Measurements from ENCODE around the gene CD6. TPM values are rescaled to one million over a fixed set of nuclear protein-coding genes. Genes with fewer than 3 reads are reported as not detected.

The CD6 gene
- total and polyA plus RNA-seq, 2 donors (not counting 3 experiments of a cell fraction or from before 2014, with no cell fraction given), result not detected

DNA sequence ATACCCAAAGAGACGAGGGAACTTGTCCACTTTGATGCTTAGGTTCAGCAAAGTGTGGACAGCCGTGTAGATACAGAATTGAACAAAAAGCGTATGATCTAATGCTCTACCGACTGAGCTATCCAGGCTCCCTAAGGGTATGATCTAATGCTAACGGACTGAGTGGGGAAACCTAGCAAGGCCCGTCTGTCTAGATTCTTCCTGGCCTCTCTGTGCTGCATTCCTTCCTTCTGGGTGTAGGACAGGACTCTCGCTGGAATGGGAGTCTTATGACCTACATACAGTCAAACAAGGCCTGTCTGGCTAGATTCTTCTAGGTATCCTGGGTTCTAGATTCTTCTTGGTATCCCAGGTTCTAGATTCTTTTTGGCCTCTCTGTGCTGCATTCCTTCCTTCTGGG is 11.1 kb upstream of the CD6 start:
- no peak overlapping the region for H2AFZ ChIP-seq (ENCODE audit: low read depth, low read length)
- no peaks in the 10 kb centered on the region for H3K9me3 ChIP-seq (replicated peaks; ENCODE audit: control insufficient read depth, insufficient read depth, low read length)
- intact Hi-C loops (cut with micrococcal nuclease) (loop anchor here (5.0 kb wide), 1 partner anchor 217 kb away; no protein-coding TSS in a partner anchor), dilution Hi-C loops (cut with MboI; ENCODE audit: extremely low pct_ligation_motif_present, low sequenced_read_pairs) (no loop called here)
- H3K27ac ChIP-seq (ENCODE audit: insufficient read depth, low read depth, low read length), result no peak overlapping the region
- H4K20me1 ChIP-seq (replicated peaks; ENCODE audit: control insufficient read depth, extremely low read depth, insufficient read depth, low read length), result no peaks in the 10 kb centered on the region
- H3K4me1 ChIP-seq (ENCODE audit: control insufficient read depth, extremely low read depth, insufficient read depth, low read length), result no peaks in the 10 kb centered on the region
- no peaks in the 10 kb centered on the region for H3K9me1 ChIP-seq (replicated peaks; ENCODE audit: control insufficient read depth, extremely low read depth, insufficient read depth, low read length)
- TF ChIP-seq, protein P1, sequence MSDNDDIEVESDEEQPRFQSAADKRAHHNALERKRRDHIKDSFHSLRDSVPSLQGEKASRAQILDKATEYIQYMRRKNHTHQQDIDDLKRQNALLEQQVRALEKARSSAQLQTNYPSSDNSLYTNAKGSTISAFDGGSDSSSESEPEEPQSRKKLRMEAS (IDR thresholded peaks at IDR 0.05; ENCODE audit: insufficient read depth, insufficient read length), result no peak
- TF ChIP-seq POLR2A (IDR thresholded peaks at IDR 0.05; ENCODE audit: low read depth, low read length) (no peak), JUN (IDR thresholded peaks at IDR 0.05; ENCODE audit: borderline replicate concordance, insufficient read depth, insufficient read length, low read depth) (no peak), GATA2 (IDR thresholded peaks at IDR 0.05; ENCODE audit: insufficient read depth, insufficient read length, low read depth, low read length) (no peak), EZH2 (IDR thresholded peaks at IDR 0.05; ENCODE audit: borderline replicate concordance, low read depth, low read length, severe bottlenecking) (no peak), POLR2AphosphoS5 (IDR thresholded peaks at IDR 0.05; ENCODE audit: insufficient read depth, low read depth, low read length) (no peak), MYC (IDR thresholded peaks at IDR 0.05; ENCODE audit: low read depth, low read length) (no peak), FOS (IDR thresholded peaks at IDR 0.05; ENCODE audit: borderline replicate concordance, insufficient read depth, low read length) (no peak)
- TF ChIP-seq, protein P2, sequence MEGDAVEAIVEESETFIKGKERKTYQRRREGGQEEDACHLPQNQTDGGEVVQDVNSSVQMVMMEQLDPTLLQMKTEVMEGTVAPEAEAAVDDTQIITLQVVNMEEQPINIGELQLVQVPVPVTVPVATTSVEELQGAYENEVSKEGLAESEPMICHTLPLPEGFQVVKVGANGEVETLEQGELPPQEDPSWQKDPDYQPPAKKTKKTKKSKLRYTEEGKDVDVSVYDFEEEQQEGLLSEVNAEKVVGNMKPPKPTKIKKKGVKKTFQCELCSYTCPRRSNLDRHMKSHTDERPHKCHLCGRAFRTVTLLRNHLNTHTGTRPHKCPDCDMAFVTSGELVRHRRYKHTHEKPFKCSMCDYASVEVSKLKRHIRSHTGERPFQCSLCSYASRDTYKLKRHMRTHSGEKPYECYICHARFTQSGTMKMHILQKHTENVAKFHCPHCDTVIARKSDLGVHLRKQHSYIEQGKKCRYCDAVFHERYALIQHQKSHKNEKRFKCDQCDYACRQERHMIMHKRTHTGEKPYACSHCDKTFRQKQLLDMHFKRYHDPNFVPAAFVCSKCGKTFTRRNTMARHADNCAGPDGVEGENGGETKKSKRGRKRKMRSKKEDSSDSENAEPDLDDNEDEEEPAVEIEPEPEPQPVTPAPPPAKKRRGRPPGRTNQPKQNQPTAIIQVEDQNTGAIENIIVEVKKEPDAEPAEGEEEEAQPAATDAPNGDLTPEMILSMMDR (IDR thresholded peaks at IDR 0.05; ENCODE audit: extremely low read depth in 1 of 2, insufficient read depth in 1 of 2, low read depth in 1 of 2, low read length in 2 of 2), result no peak
- CTCF ChIA-PET, result no interaction called here
- H3K27me3 ChIP-seq (ENCODE audit: control insufficient read depth in 2 of 2, insufficient read depth in 2 of 2, low read length in 2 of 2), result peaks cover 7 to 22% of the 10 kb centered on the region in 2 experiments
- FAIRE-seq (no peak), DNase-seq (ENCODE audit: low read depth, low spot score) (no peak)
- no peak overlapping the region for H3K9ac ChIP-seq (replicated peaks; ENCODE audit: extremely low read depth, insufficient read depth, low read length)
- POLR2A ChIA-PET, result no interaction called here
- no peak overlapping the region for H3K4me3 ChIP-seq (replicated peaks in 1 of 3; ENCODE audit: insufficient read depth in 1 of 3, low read depth in 1 of 3, low read length in 3 of 3)
- H3K4me2 ChIP-seq (ENCODE audit: insufficient read depth, low read length), result no peak overlapping the region
- H3K79me2 ChIP-seq (ENCODE audit: control insufficient read depth, insufficient read depth, low read length), result no peaks in the 10 kb centered on the region
- no peaks in the 10 kb centered on the region for H3K36me3 ChIP-seq (ENCODE audit: control insufficient read depth in 2 of 2, extremely low read depth in 1 of 2, insufficient read depth in 2 of 2, low read length in 2 of 2)
- no TSS peak for BruUV-seq (replicated peaks)
